ENCODE measurements around the gene ASCC1.

DNA sequence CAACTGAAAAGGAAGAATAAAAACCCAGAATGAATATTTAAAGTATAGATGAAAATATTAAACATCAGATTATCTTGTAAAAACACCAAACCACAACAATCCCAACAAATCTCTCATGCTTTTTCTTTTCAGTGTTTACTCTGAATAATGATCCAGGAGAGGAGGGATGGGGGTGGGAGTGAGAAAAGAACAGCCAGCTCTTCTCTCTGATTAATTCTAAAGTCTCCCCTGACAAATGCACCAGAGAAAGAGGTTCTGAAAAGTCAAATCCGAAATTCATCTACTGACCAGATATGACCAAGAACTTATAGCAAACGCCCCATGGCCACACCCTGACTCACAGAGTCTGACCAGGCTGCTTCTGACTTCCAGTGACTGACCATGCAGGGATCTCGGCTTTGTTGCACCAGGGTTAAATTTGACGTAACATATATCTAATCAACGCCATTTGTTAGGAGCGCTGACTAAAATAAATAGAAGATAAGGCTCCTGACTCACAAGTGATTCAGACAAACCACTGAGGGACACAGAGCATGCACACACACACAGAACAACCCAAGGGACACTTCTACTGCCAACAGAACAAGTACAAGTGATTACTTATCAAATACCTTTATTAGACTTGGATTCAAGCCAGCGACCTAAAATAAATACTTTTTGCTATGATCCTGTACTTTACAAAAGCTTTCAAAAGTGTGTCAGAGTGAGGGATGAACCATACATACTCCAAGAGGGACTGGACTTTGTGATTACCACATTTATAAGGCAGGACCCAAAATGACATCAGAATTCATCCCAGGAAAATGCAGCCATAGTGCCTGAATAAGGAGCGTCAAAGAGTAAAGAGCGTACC is 118.4 kb downstream of the ASCC1 start:
- TF ChIP-seq CTCF (IDR thresholded peaks at IDR 0.05 in 8 of 11, conservative IDR thresholded peaks at IDR 0.05 in 3 of 11) (no peak), POLR2A (IDR thresholded peaks at IDR 0.05) (no peak), POLR2AphosphoS5 (IDR thresholded peaks at IDR 0.05) (no peak)

Data from spleen (tissue), 7 donors.